NOMO-1 treated with DMSO at 0.1 percent for 48 hours (cell line): ENCODE measurements around the gene SLC6A14.

Experiments
- DNase-seq: peaks from one replicate; lab custom pipeline; 2025; ENCODE audit not compliant: unreplicated experiment; lab: John Stamatoyannopoulos, UW

The SLC6A14 gene, protein sequence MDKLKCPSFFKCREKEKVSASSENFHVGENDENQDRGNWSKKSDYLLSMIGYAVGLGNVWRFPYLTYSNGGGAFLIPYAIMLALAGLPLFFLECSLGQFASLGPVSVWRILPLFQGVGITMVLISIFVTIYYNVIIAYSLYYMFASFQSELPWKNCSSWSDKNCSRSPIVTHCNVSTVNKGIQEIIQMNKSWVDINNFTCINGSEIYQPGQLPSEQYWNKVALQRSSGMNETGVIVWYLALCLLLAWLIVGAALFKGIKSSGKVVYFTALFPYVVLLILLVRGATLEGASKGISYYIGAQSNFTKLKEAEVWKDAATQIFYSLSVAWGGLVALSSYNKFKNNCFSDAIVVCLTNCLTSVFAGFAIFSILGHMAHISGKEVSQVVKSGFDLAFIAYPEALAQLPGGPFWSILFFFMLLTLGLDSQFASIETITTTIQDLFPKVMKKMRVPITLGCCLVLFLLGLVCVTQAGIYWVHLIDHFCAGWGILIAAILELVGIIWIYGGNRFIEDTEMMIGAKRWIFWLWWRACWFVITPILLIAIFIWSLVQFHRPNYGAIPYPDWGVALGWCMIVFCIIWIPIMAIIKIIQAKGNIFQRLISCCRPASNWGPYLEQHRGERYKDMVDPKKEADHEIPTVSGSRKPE

GRCh38 chrX:116436358-116436816, at the start of gene SLC6A14:
Gene SLC6A14, plus strand, starts transcription at chrX:116436606. Its CDS starts 104 bp downstream, at chrX:116436710.
- DNase-seq = no peak

- no peak for DNase-seq
Measured at GRCh38 chrX:116395752-116396151, 40.7 kb upstream of the SLC6A14 start.

- DNase-seq = no peak
Measured at GRCh38 chrX:116399681-116400080, 36.7 kb upstream of the SLC6A14 start.

DNA sequence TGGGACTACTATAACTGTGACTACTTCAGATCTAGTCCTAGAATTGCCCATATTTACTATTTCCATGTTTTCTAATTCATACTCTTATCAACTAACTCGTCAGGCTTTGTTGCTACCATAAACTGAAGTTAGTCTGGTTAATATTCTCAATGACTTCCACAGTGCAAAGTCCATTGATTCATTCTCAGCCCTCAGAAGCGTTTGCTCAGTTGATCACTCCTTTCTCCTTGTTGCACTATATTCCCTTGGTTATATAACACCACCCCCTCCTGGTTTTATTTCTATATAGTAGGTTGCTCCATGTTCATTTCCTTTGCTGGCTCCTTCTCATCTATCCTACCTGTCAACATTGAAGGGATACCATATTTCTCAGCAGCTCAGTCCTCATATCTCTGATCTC, 27.2 kb upstream of the SLC6A14 start:
- no peak for DNase-seq

- no peak for DNase-seq
Measured at GRCh38 chrX:116413273-116413672, 23.1 kb upstream of the SLC6A14 start.

GRCh38 chrX:116417214-116417613, 19.2 kb upstream of the SLC6A14 start:
- no peak for DNase-seq

- DNase-seq = no peak
Measured at GRCh38 chrX:116417968-116418367, 18.4 kb upstream of the SLC6A14 start.

GRCh38 chrX:116427978-116428377, 8.4 kb upstream of the SLC6A14 start:
- no peak for DNase-seq

GRCh38 chrX:116435597-116435996, 809 bp upstream of the SLC6A14 start:
- DNase-seq = no peak

DNA sequence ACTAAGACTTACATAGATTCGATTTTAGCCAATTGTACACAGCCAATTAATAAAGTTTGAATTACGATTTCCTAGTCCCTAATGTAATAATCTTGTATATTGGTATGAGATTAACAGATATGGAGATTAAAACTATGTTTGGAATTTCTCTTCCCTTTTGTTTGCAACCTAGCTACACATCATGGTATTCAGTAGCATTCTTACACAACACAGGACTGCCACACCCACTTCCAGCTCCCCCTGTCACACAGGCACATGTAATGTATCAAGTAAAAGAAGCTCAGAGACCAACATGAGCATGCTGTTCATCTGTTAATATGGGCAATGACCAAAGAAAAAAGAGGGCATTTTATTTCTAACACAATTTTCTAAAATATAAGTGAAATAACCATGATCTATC, 12.8 kb downstream of the SLC6A14 start:
- DNase-seq = no peak

GRCh38 chrX:116462822-116463221, 26.4 kb downstream of the SLC6A14 start, which contains the start of gene CT83:
Gene CT83, minus strand, starts transcription at chrX:116462976. Its CDS starts 120 bp downstream, at chrX:116462856.
- no peak for DNase-seq

DNA sequence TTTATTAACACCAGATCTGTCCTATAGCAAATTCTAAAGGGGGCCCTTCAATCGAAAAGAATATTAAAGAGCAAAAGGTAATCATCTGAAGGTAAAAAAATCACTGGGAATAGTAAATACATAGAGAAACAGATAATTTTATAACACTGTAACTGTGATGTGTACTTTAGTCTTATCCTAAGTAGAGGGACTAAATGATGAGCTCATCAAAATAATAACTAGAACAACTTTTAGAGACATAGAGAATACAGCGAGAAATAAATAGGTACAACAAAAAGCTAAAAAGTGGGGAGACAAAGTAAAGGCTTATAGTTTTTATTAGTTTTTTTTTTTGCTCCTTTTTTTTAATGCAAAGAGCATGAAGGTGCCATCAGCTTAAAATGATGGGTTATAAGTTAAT, 43.7 kb downstream of the SLC6A14 start:
- DNase-seq = no peak

DNA sequence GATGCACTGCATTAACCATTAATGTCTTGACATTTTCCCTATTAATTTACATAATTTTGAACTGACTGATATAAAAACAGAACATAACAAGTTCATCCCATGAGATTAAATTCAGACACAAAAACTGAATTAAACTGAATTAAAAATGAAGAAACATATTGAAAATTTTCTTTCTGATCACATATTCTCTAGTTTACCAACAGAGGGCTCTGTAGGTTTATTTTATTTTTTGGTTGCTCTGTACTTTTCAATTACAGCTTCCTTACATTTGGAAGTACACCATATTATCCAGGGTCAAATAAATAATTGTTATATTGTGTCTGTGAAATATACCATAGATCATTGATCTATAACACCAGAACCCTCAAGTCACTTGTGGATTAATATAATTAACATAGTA, 53.7 kb downstream of the SLC6A14 start:
- DNase-seq = no peak

- no peak for DNase-seq
Measured at GRCh38 chrX:116493271-116493670, 56.9 kb downstream of the SLC6A14 start.

DNA sequence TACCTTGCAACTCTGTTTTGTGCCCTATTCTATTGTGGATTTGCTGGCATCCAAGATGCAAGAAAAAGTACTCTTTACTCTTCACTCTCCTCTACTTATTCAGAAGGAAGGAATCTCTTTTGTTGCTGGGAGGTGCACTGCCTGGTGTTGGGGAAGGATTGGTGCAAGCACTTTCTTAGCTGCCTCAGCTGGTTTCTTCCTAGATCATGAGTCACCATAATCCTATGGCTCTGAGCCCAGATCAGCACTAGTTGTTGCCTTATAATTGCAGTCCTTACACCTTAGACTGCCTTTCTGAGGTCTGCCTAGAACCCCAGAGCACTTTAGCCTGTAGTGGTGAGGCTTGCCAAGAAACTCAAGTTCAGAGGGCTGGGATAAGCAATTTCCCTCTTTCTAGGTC, 63.4 kb downstream of the SLC6A14 start:
- DNase-seq = no peak
